NCI-H510A (cell line): Measurements from ENCODE around the gene PRF1.
"Not testable (repeated sequence)": the region's sequence is repeated elsewhere in the genome, so short reads cannot be mapped to it uniquely, and the experiment has no call there.

Experiments used
- DNase-seq: peaks from one replicate; lab custom pipeline; 2025; lab: John Stamatoyannopoulos, UW

PRF1 gene

DNA sequence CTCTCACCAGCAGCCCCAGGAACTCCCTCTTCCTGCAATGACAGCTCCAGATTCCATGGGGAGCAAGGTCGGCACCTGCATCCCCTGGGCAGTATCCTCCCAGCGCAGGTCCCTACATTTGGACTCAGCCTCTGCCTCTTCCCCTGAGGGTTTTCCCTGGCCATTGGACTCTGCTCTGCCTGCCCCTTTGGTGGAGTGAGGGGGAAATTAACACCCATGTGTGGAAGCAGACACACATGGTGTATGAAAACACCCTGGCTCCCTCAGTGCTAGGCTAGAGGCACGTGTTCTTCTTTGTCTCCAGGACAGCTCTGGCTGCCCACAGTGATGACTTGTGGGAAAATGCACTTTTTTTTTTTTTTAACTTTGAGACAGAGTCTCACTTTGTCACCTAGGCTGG, 8.4 kb downstream of the PRF1 start:
- DNase-seq: no peak

DNA sequence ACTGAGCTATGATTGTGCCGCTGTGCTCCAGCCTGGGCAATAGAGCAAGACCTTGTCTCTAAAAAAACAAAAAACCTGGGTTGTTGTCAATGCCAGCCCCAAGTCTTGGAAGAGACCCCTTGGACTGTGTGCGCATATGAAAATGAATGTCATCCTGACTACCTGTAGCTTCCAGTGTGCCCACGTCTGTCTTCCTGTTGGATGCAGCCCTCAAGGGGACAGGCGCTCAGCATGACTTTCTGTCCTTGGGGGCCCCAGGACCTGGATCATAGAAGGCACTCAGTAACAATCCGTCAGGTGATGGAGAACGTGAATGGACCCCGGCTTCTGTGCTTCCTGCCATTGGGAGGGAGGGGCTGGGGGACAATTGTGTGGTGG, 9.0 kb downstream of the PRF1 start:
- no peak for DNase-seq

DNA sequence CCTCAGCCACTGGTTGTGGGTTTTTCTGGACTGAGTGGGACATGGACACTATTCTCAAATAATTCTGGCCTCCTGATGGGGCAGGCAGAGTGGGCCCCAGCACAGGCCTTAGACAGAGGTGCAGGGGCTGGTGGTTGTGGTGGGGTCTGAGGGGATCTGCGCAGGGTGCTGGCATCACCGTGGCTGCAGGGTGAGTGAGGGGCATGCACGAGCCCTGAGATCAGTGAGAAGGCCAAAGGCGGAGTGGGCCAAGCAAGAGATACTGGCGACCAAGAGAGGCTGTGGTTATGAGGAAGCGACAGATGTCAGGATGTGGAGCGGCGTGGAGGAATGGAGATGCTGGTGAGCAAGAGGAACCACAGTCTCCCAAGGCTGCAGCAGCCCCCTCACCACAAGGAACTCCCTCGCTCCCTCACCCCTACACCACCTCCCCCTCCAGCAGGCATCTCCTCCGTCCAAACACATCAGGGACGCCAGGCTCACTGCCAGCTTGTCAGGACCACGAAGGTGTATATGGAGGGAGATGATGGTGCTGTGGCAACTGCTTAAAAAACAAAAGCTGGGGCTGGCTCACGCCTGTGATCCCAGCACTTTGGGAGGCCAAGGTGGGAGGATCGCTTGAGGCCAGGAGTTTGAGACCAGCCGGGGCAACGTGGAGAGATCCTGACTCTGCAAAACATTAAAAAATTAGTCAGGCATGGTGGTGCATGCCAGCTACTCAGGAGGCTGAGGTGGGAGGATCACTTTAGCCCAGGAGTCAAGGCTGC, 9.6 kb downstream of the PRF1 start:
- DNase-seq: no peak

DNA sequence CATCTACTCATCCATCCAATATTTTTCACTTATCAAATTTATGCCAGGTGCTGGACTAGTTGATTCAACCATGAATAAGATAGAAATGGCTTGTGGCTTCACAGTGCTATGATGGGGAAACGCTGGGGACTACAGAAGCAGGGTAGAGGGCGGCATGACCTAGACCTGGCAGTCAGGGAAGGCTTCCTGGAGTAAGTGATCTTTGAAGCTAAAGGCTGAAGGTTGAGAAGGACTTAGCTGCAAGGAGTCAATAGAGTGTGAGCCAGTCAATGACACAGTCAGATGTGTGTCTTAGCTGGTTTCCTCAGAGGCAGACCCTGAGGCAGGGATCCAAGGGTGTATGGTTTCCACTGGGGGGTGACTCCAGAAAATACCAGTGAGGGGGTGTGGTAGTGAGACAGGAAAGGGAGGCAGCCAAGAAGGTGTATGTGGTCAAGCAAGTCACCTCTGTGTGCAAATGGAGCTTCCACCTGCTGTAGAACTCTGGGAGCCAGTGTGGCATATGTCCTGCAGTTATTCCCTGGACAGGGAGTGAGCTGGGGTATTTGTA, 10.3 kb downstream of the PRF1 start:
- DNase-seq: no peak

- DNase-seq: no peak
Observed at GRCh38 chr10:70590655-70591416, 11.7 kb downstream of the PRF1 start.

- no peak for DNase-seq
Observed at GRCh38 chr10:70589762-70590654, 12.5 kb downstream of the PRF1 start.

- no peak for DNase-seq
Observed at GRCh38 chr10:70588859-70589570, 13.5 kb downstream of the PRF1 start.

GRCh38 chr10:70588255-70588654, 14.3 kb downstream of the PRF1 start:
- no peak for DNase-seq

DNA sequence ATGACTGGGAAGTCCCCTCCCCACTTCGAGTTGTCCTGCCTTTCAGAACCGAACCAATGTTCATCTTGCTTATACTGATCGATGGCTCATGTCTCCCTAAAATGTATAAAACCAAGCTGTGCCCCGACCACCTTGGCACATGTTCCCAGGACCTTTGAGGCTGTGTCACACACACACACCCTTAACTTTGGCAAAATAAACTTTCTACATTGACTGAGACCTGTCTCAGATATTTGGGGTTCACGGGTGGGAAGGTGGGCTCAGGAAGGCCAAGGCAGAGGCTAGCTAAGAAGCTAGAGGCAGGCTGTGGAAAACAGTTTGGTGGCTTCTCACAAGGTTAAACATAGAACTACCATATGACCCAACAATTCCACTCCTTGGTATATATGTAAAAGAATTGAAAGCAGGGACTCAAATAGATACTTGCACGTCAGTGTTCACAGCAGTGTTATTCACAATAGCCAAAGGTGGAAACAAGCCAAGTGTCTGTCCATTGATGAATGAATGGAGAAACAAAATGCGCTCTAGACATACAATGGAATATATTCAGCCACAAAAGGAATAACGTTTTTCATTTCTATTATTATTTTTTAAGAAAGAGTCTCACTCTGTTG, 15.4 kb downstream of the PRF1 start:
- DNase-seq: no peak

DNA sequence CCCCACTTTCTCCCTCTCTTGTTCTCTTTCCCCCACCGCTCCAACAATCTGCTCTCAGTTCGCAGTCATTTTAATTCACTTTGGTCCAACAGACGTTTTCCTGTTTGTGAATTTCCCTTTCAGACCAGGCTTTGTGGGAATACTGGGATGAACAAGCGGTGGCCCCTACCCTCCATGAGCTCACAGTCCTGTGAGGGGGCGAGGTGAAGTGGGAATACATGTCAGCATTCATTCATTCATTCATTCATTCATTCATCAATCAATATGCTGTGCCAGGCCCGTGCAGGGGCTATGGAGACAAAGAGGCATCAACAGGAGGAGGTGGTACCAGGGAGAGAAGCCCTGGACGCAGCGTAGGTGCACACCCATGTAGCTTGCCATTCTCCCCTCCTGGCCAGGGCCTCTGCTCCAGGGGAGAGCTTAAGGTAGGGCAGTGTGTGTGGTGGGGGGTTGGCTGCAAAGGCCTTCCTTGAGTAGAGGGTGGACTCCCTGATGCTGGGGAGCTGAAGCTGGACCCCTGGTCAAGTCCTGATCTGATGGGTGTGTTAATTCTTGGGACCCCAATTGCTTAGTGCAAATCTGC, 16.1 kb downstream of the PRF1 start:
- DNase-seq: no peak

DNA sequence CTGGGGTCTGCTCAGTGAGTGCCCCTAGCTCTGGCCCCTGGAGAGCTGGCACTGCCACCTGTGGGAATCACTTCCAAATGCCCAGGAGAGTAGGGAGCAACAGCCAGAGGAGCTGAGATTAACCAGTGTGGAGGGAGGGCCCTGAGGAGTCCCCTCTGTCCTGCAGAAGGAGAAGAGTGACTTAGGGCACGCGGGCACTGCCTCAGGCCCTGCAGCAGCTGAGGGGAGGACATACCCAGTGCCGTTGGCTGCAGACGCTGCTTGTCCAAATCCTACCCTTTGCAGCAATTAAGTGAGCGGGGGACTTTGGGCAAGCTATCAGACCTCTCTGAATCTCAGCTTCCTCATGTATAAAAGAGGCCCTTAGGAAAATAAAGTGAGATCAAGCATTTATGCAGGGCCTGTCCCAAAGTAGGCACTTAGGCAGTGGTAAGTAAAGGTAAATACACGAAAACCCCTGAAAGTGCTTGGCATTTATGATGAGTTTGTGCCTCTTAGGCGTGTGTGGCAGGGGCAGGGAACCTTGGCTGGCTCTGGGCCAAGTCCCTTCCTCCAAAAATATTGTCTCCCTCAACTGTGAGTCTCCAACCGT, 16.9 kb downstream of the PRF1 start:
- no peak for DNase-seq

- peak; percentile 95 for DNase-seq
Observed at GRCh38 chr10:70584909-70585544, 17.5 kb downstream of the PRF1 start.

DNA sequence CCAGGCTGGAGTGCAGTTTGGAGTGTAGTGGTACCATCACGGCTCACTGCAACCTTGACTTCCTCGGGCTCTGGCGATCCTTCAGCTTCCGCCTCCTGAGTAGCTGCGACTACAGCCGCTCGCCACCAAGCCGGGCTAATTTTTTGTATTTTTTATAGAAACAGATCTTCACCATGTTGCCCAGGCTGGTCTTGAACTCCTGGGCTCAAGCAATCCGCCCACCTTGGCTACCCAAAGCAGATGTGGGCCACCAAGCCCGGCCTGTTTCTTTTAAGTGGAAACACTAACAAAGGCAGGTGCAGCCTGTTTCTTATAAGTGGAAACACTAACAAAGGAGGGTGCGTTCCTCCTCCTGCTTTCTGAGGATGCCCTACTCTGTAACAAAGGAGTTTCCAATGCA, 18.2 kb downstream of the PRF1 start:
- peak; percentile 41 for DNase-seq

GRCh38 chr10:70583669-70584037, 18.9 kb downstream of the PRF1 start:
- DNase-seq: no peak

- no peak for DNase-seq
Observed at GRCh38 chr10:70582793-70583668, 19.5 kb downstream of the PRF1 start.

DNA sequence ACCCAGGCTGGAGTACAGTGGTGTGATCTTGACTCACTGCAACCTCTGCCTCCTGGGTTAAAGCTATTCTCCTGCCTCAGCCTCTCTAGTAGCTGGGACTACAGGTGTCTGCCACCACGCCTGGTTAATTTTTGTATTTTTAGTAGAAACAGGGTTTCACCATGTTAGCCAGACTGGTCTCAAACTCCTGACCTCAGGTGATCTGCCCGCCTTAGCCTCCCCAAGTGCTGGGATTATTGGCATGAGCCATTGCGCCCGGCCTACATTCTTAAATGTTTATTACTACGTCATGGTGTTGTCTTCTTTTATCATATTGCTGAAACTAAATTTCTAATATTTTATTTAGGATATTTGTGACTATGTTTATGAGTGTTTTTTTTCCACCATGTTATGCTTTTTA, 21.4 kb downstream of the PRF1 start:
- not testable (repeated sequence) for DNase-seq

DNA sequence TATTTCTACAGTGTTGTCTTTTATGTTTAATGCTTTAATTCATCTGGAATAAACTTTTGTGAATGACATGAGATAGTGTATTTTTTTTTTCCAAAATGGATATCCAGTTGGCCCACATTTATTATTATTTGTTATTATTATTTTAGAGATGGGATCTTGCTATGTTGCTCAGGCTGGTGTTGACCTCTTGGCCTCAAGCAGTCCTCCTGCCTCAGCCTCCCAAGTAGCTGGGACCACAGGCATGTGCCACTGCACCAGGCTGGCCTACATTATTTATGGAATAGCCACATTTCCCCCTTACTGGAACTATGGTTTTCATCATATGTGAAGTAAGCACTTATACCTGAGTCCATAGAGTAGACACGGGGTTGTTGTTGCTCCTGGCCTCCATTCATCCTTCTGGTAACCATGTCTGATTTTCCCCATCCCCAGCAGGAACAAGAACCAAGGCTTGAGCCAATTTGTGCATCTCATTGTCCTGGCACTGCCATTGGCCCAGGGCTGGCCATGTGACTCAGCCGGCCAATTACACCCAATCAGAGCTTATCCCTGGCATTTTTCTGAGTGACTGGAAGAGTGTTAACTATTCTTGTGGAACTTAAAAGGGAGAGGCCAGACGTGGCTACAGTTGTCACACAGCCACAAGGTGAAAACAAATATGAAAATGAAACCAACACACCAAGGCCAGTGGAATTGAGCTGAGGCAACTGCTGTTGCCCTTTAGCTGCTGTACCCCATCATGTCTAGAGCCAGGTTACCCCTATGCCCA, 23.1 kb downstream of the PRF1 start:
- no peak for DNase-seq

DNA sequence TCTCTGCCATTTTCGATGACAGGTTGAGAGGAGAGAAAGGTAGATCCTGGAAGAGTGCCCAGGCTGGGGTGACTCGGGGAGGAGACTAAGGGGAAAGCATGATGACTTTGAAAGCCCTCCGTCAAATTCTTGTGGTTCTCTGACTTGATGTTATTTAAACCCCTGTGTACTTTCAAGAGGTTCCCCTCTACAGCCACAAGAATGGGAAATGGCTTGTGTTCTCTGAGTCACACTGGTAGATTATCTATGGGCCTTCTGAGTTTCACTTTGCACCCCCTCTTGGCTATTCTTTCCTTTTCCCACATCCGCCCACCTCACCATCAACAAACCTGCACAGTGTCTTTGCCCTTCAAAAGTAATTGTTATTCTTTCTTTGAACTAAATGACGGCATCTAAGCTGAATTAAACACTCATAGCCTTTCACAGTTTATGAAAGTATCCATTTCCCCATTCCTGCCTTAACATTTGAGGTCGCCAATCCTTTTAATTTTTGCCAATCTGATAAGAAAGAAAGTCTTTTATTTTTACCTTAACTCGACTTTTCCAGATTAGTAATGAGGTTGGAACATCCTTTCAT, 24.1 kb downstream of the PRF1 start:
- DNase-seq: no peak
